Mammary epithelial cell (primary cell): ENCODE results near the gene DACT2.

Experiments used
- CTCF ChIP-seq, 2 donors: IDR thresholded peaks in 1 of 2; conservative IDR thresholded peaks in 1 of 2; 2 replicates each; pipeline ENCODE4 v1.5.1; 2011 to 2012; ENCODE audit warnings: inconsistent platforms in 2 of 2, low read length in 2 of 2, mild to moderate bottlenecking in 2 of 2, control low read depth in 1 of 2, low read depth in 1 of 2; ENCODE audit not compliant: insufficient read depth in 1 of 2; ENCODE audit errors: extremely low read depth in 1 of 2
- EZH2 ChIP-seq: IDR thresholded peaks from 2 replicates; pipeline ENCODE4 v1.6.1; 2012; ENCODE audit warnings: low read length, inconsistent platforms, borderline replicate concordance

- TF ChIP-seq CTCF (conservative IDR thresholded peaks at IDR 0.05 in 1 of 2, IDR thresholded peaks at IDR 0.05 in 1 of 2; ENCODE audit: extremely low read depth in 1 of 2, insufficient read depth in 1 of 2, low read depth in 1 of 2, low read length in 2 of 2) (no peak), EZH2 (no peak)
Observed at GRCh38 chr6:168300975-168301647, 18.5 kb downstream of the DACT2 start.
